Stimulated activated CD8-positive, alpha-beta memory T cell treated with anti-CD3 and anti-CD28 coated beads, Interleukin-7, amount 100 ng/mL, for 24 hours (primary cell): Measurements from ENCODE around the gene MTCH2.
"Not testable (repeated sequence)": the region's sequence is repeated elsewhere in the genome, so short reads cannot be mapped to it uniquely, and the experiment has no call there.

Source experiments
- DNase-seq: peaks from one replicate; pipeline ENCODE4 v3.0.0-alpha.2; 2020; ENCODE audit warnings: low read depth

Gene MTCH2

GRCh38 chr11:47636331-47636730 is 6.0 kb downstream of the MTCH2 start:
- not testable (repeated sequence) for DNase-seq

DNA sequence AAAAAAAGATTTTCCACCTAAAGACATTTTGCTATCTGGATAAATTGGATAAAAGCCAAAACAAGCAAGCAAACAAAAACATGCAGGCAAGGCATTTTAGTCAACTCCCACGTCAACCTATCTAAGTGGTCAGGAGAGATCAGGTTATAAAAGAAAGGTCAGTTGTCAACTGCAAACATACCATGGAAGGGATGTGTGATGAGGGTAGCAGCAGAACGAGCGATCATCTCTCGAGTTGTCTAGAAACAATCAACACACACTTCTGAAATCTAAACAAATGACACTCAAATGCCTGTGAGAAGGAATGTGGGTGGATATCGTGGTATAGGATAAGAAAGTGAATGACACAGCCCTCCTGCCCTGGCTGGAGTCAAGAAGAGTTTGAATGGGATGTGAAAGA is 10.9 kb downstream of the MTCH2 start:
- no peak for DNase-seq

DNA sequence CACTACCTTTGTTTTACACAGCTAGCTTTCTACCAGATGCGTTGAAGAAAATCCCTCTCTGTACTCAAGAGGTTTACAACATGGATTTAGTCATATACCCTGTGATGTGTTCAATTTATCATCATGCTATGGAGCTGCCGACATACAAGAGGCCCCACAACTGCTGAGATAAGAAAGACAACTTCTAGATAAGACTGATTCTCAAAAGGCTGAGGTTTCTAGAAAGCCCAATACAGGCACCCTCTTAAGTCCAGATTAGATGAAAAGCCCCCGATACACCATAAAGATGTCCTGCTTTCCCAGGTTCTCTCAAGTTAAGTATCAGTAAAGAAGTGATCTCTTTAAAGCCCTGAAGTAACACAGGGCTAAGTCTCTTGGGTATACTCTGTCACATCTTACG is 14.3 kb downstream of the MTCH2 start:
- no peak for DNase-seq

- DNase-seq, result no peak
These were observed 16.1 kb downstream of the MTCH2 start for GRCh38 chr11:47626234-47626633.

DNA sequence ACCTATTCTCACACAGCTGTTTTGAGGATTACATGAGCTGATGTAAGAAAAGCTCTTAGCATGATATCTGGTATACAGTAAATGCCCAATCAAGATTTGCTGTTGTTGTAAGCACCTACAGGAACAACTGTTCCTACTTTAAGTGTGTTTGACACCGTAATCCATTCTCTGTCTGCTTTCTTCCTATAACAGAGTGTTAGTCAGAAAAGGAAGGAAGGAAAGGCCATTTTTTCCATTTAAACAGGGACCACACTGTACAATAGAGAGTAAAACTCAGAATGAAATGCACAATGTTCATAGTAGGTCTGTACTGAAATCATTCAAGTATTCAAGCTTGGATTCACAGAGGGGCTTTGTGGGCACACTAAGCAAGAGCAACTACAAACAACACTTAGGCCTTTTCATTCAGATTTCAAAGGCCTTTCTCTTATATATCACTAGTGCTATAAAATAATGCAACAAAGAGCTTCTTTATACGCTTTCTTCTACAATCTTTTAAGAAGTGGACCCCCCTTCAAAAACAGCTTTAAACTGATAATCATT is 21.5 kb downstream of the MTCH2 start:
- DNase-seq, result no peak

GRCh38 chr11:47617417-47617809 is 24.9 kb downstream of the MTCH2 start:
- no peak for DNase-seq

DNA sequence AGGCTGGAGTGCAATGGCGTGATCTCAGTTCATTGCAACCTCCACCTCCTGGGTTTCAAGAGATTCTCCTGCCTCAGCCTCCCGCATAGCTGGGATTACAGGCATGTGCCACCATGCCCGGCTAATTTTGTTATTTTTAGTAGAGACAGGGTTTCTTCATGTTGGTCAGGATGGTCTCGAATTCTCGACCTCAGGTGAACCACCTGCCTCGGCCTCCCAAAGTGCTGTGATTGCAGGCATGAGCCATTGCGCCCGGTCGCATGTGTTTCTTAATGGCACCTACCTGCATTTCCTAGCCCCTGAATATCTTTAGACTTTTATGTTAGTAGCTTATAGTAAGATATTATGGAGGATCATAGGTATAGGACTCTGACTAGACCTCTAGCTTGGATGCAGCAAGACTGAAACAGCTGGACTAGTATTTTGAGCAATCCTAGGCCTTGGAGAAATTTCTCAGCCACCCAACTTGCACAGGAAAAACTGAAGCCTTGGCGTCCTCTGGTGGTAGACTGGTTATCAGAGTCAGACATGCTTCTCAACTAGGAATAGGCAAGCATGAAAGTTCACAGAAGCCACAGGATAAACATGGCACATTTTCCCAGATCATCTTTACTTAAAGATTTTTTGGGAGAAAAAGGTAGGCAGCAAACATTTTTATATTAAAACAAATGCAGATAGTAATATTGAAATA is 25.5 kb downstream of the MTCH2 start:
- DNase-seq, result no peak

DNA sequence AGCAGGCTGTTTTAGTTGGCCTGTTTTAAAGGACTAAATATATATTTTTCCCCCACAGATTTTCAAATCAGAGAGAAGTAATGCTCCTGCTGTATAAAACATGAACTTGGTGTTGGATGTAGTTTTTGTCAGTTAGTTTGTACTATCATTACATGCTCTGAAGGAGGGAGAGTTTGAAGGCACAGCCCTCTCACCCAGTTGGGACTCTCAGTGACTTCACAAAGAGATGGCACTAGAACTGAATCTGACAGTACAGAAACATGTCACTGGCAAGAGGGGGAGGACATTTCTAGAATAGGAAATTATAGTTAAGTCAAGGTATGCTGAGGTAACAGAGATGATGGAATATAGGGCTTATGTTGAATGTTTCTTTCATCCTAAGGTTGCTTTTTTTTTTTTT is 27.1 kb downstream of the MTCH2 start:
- no peak for DNase-seq

GRCh38 chr11:47611348-47611794 is 31.0 kb downstream of the MTCH2 start:
- DNase-seq, result no peak

DNA sequence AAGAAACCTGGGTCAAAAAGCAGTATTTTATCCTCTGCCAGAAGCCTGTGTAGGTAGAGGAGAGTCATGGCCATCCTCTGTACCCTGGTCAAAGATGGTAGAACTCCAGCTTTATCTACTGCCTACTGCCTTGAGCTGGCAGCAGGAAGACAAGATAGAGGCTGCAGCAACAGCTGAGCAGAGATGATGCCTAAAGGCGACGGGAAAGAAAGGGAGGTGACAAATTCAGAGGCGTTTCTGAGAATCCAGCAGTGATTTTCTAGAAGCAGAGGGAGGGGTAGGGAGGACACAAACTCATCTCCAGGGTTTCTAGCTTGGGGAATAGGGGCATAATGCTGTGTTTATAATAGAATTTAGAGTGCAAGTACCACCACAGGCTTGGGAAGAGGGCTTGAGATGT is 32.7 kb downstream of the MTCH2 start:
- DNase-seq, result no peak

DNA sequence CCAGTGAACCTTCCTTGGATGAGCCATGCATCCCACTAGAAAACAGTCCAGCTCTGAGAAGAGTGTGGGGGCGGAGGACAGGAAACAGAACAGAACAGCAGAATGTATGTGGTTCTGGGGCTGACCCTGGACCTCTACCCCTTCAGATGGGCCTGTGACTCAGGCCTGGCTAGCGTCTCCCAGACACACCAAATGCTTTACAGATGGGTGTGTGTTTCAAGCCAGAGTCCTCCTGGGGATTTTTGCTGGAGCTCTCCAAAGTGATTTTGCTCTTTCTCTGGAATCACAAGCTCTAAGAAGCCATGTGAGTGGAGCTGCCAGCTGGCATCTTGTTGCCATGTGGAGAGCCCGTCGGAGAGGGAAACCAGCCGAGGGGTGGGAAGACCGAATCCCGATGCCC is 35.0 kb downstream of the MTCH2 start:
- DNase-seq, result no peak

DNA sequence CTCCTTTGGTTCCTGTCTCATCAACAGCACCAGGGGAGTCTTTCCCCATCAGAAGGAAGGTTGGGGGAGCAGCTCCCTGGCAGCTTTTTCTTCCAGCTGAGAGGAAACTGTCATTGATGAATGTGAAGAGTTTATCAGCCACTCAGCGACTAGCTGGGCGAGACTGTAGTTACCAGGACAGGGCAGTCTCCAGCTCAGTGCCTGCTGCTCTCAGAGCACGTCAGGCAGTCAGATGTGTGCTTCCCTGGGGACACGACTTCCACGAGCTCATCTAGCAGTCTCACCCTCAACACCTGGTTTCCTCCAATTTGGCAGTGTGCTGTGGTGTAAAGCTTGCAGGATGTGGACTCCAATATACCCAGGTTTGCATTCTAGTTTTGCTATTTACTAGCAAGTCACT is 35.6 kb downstream of the MTCH2 start:
- DNase-seq, result no peak

- no peak for DNase-seq
These were observed 36.4 kb downstream of the MTCH2 start for GRCh38 chr11:47605921-47606320.

- DNase-seq, result no peak
These were observed 39.1 kb downstream of the MTCH2 start for GRCh38 chr11:47603295-47603694.

GRCh38 chr11:47599902-47600301 is 42.5 kb downstream of the MTCH2 start:
- DNase-seq, result no peak

GRCh38 chr11:47595967-47596366 is 46.4 kb downstream of the MTCH2 start:
- no peak for DNase-seq

GRCh38 chr11:47595029-47595428 is 47.3 kb downstream of the MTCH2 start:
- no peak for DNase-seq

- DNase-seq, result no peak
These were observed 48.2 kb downstream of the MTCH2 start, which contains the start of gene C1QTNF4 for GRCh38 chr11:47593934-47594855. TSS of gene C1QTNF4 (minus strand) at chr11:47594411. CDS start at chr11:47590810, 3,601 bp downstream.

- DNase-seq, result no peak
These were observed 48.8 kb downstream of the MTCH2 start for GRCh38 chr11:47593492-47593933.

- DNase-seq, result no peak
These were observed 49.4 kb downstream of the MTCH2 start for GRCh38 chr11:47592970-47593369.

DNA sequence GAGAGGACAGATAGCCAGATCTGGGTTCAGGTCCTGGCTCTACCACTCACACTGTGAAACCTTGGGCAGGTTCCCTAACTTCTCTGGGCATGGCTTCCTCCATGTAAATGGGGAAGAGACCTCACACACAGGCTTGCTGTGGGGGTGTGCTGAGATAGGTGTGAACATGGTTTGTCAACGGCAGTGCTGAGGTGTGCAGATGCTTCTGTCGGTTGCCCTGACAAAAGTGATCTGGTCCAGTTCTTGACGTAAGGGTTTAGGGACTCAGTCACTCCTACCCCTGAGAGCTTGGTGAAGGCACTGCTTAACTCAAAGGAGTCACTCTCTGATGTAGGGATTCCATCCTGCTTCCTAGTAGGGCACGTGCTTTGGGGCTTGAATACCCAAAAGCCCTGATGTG is 50.1 kb downstream of the MTCH2 start:
- DNase-seq, result no peak

DNA sequence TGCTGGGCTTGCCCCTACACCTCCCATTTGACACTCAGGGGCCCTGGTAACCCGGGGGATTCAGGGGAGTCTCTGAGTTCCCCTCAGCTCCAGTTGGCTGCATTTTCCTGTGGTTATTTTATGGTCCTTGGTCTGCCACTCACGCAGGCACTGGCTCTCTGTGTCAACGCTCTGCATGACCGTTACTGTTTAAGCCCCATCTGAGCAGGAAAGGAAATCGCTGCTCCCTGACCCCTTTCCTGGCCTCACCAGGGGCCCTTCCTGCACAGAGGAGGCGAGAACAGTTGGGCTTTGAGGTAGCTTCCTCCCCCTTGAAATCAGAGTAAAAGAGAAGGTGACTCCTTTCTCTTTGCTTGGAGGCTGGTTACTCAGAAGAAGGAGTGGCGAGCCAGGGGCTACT is 50.6 kb downstream of the MTCH2 start:
- no peak for DNase-seq
